Measurements from ENCODE around the gene GTF2H2.
"Not testable (repeated sequence)": the region's sequence is repeated elsewhere in the genome, so short reads cannot be mapped to it uniquely, and the experiment has no call there.

The GTF2H2 gene

GRCh38 chr5:71011194-71011792 is 56.2 kb downstream of the GTF2H2 start:
- DNase-seq (ENCODE audit: low spot score), result no peak

DNA sequence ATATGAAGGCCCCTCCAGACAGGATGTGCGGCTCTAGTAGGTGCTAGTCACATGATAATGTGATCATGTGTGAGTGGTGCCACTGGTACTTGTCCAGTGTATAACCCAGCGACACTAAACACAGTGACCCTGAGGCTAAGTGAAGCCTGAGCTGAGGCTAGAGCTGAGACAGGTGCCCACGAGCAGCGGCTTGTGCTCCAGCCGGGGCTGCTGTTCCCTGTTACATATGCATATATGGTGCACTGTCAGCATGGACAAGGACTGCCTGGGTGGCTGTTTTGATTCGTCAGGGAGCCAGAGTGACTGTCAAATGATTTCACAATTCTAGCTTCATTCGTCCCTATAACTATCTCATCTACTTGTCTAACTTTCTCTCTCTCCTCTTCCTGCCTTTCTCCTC is 60.5 kb downstream of the GTF2H2 start:
- DNase-seq (ENCODE audit: low spot score), result not testable (repeated sequence)

All from CD4-positive, alpha-beta T cell treated with Interleukin-2 at 100 ng/mL for 4 hours (primary cell).